ENCODE results near the gene DGKH. TPM values are rescaled to one million over a fixed set of nuclear protein-coding genes. Genes with fewer than 3 reads are reported as not detected.
A peak's percentile ranks its signal among the peaks of the same experiment; 100 is the strongest.

DGKH gene
- total RNA-seq, 1 experiment from 2014 or later: 22.8 TPM

GRCh38 chr13:42216422-42216735, 167.9 kb downstream of the DGKH start:
- 0 out of 2 replicates have a peak, but pooled peaks have one; percentile 30 for ATAC-seq
- no peaks in the 10 kb centered on the region for H3K27me3 ChIP-seq (ENCODE audit: control insufficient read depth, insufficient read depth, low read length)
- ChIA-PET POLR2A (no interaction called here), CTCF (no interaction called here)
- no peaks in the 10 kb centered on the region for H3K9me3 ChIP-seq (ENCODE audit: control insufficient read depth, insufficient read depth, low read depth, low read length)
- in situ Hi-C loops (cut with HindIII; ENCODE audit: low pct_unique_long_range_greater_than_20kb, low sequenced_read_pairs) (no loop called here), intact Hi-C loops (cut with micrococcal nuclease; ENCODE audit: unreplicated experiment) (no loop called here)
- TF ChIP-seq CTCF (IDR thresholded peaks at IDR 0.05) (peak; percentile 42; the same call in 1 of the 2 replicates), POLR2AphosphoS5 (IDR thresholded peaks at IDR 0.05; ENCODE audit: low read depth, low read length) (no peak)
- DNase-seq (ENCODE audit: low read depth, low spot score): no peak
- no peak overlapping the region for H3K27ac ChIP-seq (ENCODE audit: low read length)
- H3K4me1 ChIP-seq (ENCODE audit: control insufficient read depth, insufficient read depth, low read length): no peaks in the 10 kb centered on the region
- no peak overlapping the region for H3K4me3 ChIP-seq (ENCODE audit: low read depth in 2 of 2, low read length in 2 of 2)
- H3K36me3 ChIP-seq (ENCODE audit: control insufficient read depth, insufficient read depth, low read length): peaks cover 9% of the 10 kb centered on the region; the same call in 1 of the 2 replicates
- no TSS peak for BruUV-seq (replicated peaks)

GRCh38 chr13:42218576-42218975, 170.1 kb downstream of the DGKH start:
- Histone ChIP-seq H3K27me3 (ENCODE audit: control insufficient read depth, insufficient read depth, low read length) (no peaks in the 10 kb centered on the region), H3K9me3 (ENCODE audit: control insufficient read depth, insufficient read depth, low read depth, low read length) (no peaks in the 10 kb centered on the region), H3K27ac (ENCODE audit: low read length) (no peak overlapping the region), H3K4me1 (ENCODE audit: control insufficient read depth, insufficient read depth, low read length) (no peaks in the 10 kb centered on the region), H3K4me3 (ENCODE audit: low read depth in 2 of 2, low read length in 2 of 2) (no peak overlapping the region), H3K36me3 (ENCODE audit: control insufficient read depth, insufficient read depth, low read length) (peaks cover 9% of the 10 kb centered on the region; the same call in 1 of the 2 replicates)
- in situ Hi-C loops (cut with HindIII; ENCODE audit: low pct_unique_long_range_greater_than_20kb, low sequenced_read_pairs): no loop called here
- ATAC-seq: no peak
- TF ChIP-seq SIN3A (IDR thresholded peaks at IDR 0.05; ENCODE audit: borderline replicate concordance, insufficient read depth, low read depth, low read length): no peak
- TF ChIP-seq POLR2AphosphoS5 (IDR thresholded peaks at IDR 0.05; ENCODE audit: low read depth, low read length): no peak
- no peak for TF ChIP-seq TCF7L2 (IDR thresholded peaks at IDR 0.05; ENCODE audit: low read depth, low read length)
- TF ChIP-seq REST (IDR thresholded peaks at IDR 0.05; ENCODE audit: insufficient read depth in 1 of 2, low read depth in 2 of 2, low read length in 1 of 2): no peak
- no peak for TF ChIP-seq CTCF (IDR thresholded peaks at IDR 0.05)
- POLR2A ChIA-PET: no interaction called here
- CTCF ChIA-PET: no interaction called here
- no peak for DNase-seq (ENCODE audit: low read depth, low spot score)
- intact Hi-C loops (cut with micrococcal nuclease; ENCODE audit: unreplicated experiment): no loop called here
- no TSS peak for BruUV-seq (replicated peaks)

DNA sequence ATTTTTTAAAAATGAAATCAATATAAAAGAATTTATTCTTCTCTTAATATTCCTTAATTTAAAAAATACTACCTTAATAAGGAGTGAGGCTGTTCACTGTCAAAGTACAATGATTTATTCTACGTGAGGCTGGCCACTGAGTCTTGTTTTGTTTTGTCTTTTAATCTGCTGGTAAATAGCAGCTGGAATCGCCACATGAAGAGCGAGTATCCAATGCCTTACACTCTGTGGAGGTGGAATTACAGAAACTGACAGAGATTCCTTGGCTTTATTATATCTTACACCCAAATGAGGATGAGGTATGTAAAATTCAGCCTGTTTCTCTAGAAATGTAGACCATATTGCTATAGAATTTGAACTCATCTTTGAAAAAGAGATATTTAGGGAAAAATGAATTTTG, 170.6 kb downstream of the DGKH start:
- Histone ChIP-seq H3K4me3 (ENCODE audit: low read depth in 2 of 2, low read length in 2 of 2) (no peak overlapping the region), H3K36me3 (ENCODE audit: control insufficient read depth, insufficient read depth, low read length) (peaks cover 9% of the 10 kb centered on the region; the same call in 1 of the 2 replicates), H3K4me1 (ENCODE audit: control insufficient read depth, insufficient read depth, low read length) (no peaks in the 10 kb centered on the region), H3K27me3 (ENCODE audit: control insufficient read depth, insufficient read depth, low read length) (no peaks in the 10 kb centered on the region), H3K27ac (ENCODE audit: low read length) (no peak overlapping the region), H3K9me3 (ENCODE audit: control insufficient read depth, insufficient read depth, low read depth, low read length) (no peaks in the 10 kb centered on the region)
- intact Hi-C loops (cut with micrococcal nuclease; ENCODE audit: unreplicated experiment): no loop called here
- DNase-seq (ENCODE audit: low read depth, low spot score) (no peak), ATAC-seq (no peak)
- TF ChIP-seq POLR2AphosphoS5 (IDR thresholded peaks at IDR 0.05; ENCODE audit: low read depth, low read length) (no peak), REST (IDR thresholded peaks at IDR 0.05; ENCODE audit: insufficient read depth in 1 of 2, low read depth in 2 of 2, low read length in 1 of 2) (no peak), SIN3A (IDR thresholded peaks at IDR 0.05; ENCODE audit: borderline replicate concordance, insufficient read depth, low read depth, low read length) (no peak), TCF7L2 (IDR thresholded peaks at IDR 0.05; ENCODE audit: low read depth, low read length) (no peak), CTCF (IDR thresholded peaks at IDR 0.05) (no peak)
- BruUV-seq (replicated peaks): no TSS peak
- in situ Hi-C loops (cut with HindIII; ENCODE audit: low pct_unique_long_range_greater_than_20kb, low sequenced_read_pairs): no loop called here
- ChIA-PET CTCF (no interaction called here), POLR2A (no interaction called here)
